ENCODE measurements around the gene TMEM203. TPM values are rescaled to one million over a fixed set of nuclear protein-coding genes. Genes with fewer than 3 reads are reported as not detected.

The TMEM203 gene
- total and polyA plus RNA-seq, 10 of the 15 experiments (the other 5 are each of a cell fraction or from before 2014, with no cell fraction given): 7.2 to 68.1 (median 33.8) TPM

- Histone ChIP-seq H2AFZ (ENCODE audit: control insufficient read depth, low read depth, low read length) (no peak overlapping the region), H3K4me2 (ENCODE audit: control insufficient read depth, insufficient read depth) (no peak overlapping the region), H3K9ac (ENCODE audit: control insufficient read depth, insufficient read depth, low read length) (no peak overlapping the region), H3K27ac (ENCODE audit: control insufficient read depth, insufficient read depth) (no peak overlapping the region), H3K27me3 (replicated peaks in 1 of 2; ENCODE audit: control insufficient read depth in 2 of 2, insufficient read depth in 2 of 2, low read length in 1 of 2) (no peaks in the 10 kb centered on the region), H3K4me3 (no peak overlapping the region), H3K9me3 (replicated peaks; ENCODE audit: control insufficient read depth, insufficient read depth, low read length) (no peaks in the 10 kb centered on the region), H3K4me1 (ENCODE audit: control insufficient read depth, insufficient read depth, low read length) (peaks cover 16% of the 10 kb centered on the region), H3K79me2 (ENCODE audit: control insufficient read depth, insufficient read depth, low read length) (peaks cover 29% of the 10 kb centered on the region), H4K20me1 (ENCODE audit: control insufficient read depth, insufficient read depth) (peaks cover 7% of the 10 kb centered on the region; the same call in 1 of the 2 replicates), H3K36me3 (ENCODE audit: control insufficient read depth in 2 of 2, insufficient read depth in 2 of 2, low read length in 1 of 2) (peaks cover 0 to 7% of the 10 kb centered on the region in 2 experiments; a peak in 3 of 4 replicates)
- in situ Hi-C loops (cut with MboI) (no loop called here), intact Hi-C loops (cut with micrococcal nuclease; ENCODE audit: unreplicated experiment) (no loop called here)
- ChIA-PET POLR2A (interaction anchor here (0.6 to 2.8 kb wide), 4 partner anchors 32 to 70 kb away, joined by 3 to 10 read pairs (median 4); partner anchors contain the start of gene CYSRT1), RAD21 (ENCODE audit: unreplicated experiment) (no interaction called here), CTCF (no interaction called here), SMC1A (ENCODE audit: uncharacterized antibody, unreplicated experiment) (no interaction called here)
- no peak for DNase-seq (ENCODE audit: low read depth, low spot score)
- WGBS (ENCODE audit: insufficient coverage, insufficient replicate concordance, low lambda C conversion rate, missing lambda C conversion rate): 82% methylated on average over 22 of the region's 22 CpGs
- no peak for FAIRE-seq
- ATAC-seq: no peak
- no TSS peak for BruUV-seq (replicated peaks)
- TF ChIP-seq FOXK2 (IDR thresholded peaks at IDR 0.05) (no peak), USF2 (IDR thresholded peaks at IDR 0.05; ENCODE audit: borderline replicate concordance, low read depth, low read length) (no peak), SRF (IDR thresholded peaks at IDR 0.05; ENCODE audit: low read depth in 2 of 2, low read length in 2 of 2) (no peak), E2F4 (IDR thresholded peaks at IDR 0.05; ENCODE audit: low read depth, low read length) (no peak), ELK1 (IDR thresholded peaks at IDR 0.05; ENCODE audit: low read depth, low read length) (no peak), NFYA (IDR thresholded peaks at IDR 0.05; ENCODE audit: borderline replicate concordance, low read depth, low read length) (no peak), NR2C2 (IDR thresholded peaks at IDR 0.05; ENCODE audit: borderline replicate concordance, control insufficient read depth, insufficient read length, low read depth) (no peak), CUX1 (IDR thresholded peaks at IDR 0.05; ENCODE audit: insufficient replicate concordance, low read depth, low read length) (no peak), MTA2 (IDR thresholded peaks at IDR 0.05; ENCODE audit: low read depth) (no peak), ZSCAN29 (IDR thresholded peaks at IDR 0.05) (no peak), ESRRA (IDR thresholded peaks at IDR 0.05; ENCODE audit: low read length) (no peak), KLF5 (IDR thresholded peaks at IDR 0.05; ENCODE audit: partially characterized antibody) (no peak), TAF1 (IDR thresholded peaks at IDR 0.05; ENCODE audit: borderline replicate concordance, low read depth, low read length) (no peak)
Observed at GRCh38 chr9:137191691-137192447, 13.6 kb downstream of the TMEM203 start.

Measured in GM12878 (cell line).